CD14-positive monocyte (primary cell): ENCODE results near the gene LSM14B. TPM values are rescaled to one million over a fixed set of nuclear protein-coding genes. Genes with fewer than 3 reads are reported as not detected.

Experiments
- DNase-seq, 3 donors: peaks; one replicate each; pipeline ENCODE4 v3.0.0-alpha.2; 2011 to 2022
- H2AFZ ChIP-seq: 2 replicates; pipeline ENCODE4 v1.6.0; 2012; ENCODE audit warnings: mild to moderate bottlenecking, low read depth, low read length, inconsistent platforms; ENCODE audit not compliant: insufficient read depth, poor library complexity, severe bottlenecking
- H3K27ac ChIP-seq, 2 donors: 1 replicate in 1 of 2; 2 replicates in 1 of 2; pipeline ENCODE4 v1.5.1; 2012 to 2013; ENCODE audit warnings: low read length in 2 of 2, control low read depth in 1 of 2, inconsistent platforms in 1 of 2, low read depth in 1 of 2, mild to moderate bottlenecking in 1 of 2
- H3K27me3 ChIP-seq, 2 donors: one replicate each; pipeline versions ENCODE4 v1.6.0 to v1.6.1; 2011 to 2013; ENCODE audit warnings: low read length in 2 of 2; ENCODE audit not compliant: control insufficient read depth in 2 of 2, insufficient read depth in 2 of 2
- H3K36me3 ChIP-seq, 2 donors: replicated peaks in 1 of 2; 1 replicate in 1 of 2; 2 replicates in 1 of 2; pipeline versions ENCODE4 v1.5.1 to v1.6.1; 2012 to 2013; ENCODE audit warnings: low read length in 2 of 2, control low read depth in 1 of 2, inconsistent platforms in 1 of 2, mild to moderate bottlenecking in 1 of 2; ENCODE audit not compliant: insufficient read depth in 2 of 2, control insufficient read depth in 1 of 2
- H3K4me1 ChIP-seq, 2 donors: 1 replicate in 1 of 2; 2 replicates in 1 of 2; pipeline versions ENCODE4 v1.5.1 to v1.6.1; 2012 to 2013; ENCODE audit warnings: low read length in 2 of 2, control low read depth in 1 of 2, inconsistent platforms in 1 of 2, mild to moderate bottlenecking in 1 of 2, moderate library complexity in 1 of 2; ENCODE audit not compliant: insufficient read depth in 2 of 2, control insufficient read depth in 1 of 2
- H3K4me2 ChIP-seq: replicated peaks from 2 replicates; pipeline ENCODE3; 2012; ENCODE audit warnings: low read length, moderate library complexity, mild to moderate bottlenecking; ENCODE audit not compliant: poor library complexity, severe bottlenecking; ENCODE audit errors: extremely low read depth
- H3K4me3 ChIP-seq, 3 experiments: fragments of 200-600 bp in 1 of 3; sonication (generic) in 1 of 3; replicated peaks in 1 of 3; 1 replicate in 2 of 3; 2 replicates in 1 of 3; pipeline ENCODE4 v1.5.1; 2011 to 2013; ENCODE audit warnings: low read length in 3 of 3, mild to moderate bottlenecking in 3 of 3, control low read depth in 2 of 3, low read depth in 2 of 3, inconsistent platforms in 1 of 3, moderate library complexity in 1 of 3
- H3K79me2 ChIP-seq: 2 replicates; pipeline ENCODE4 v1.6.0; 2012; ENCODE audit warnings: mild to moderate bottlenecking, control low read depth, inconsistent platforms, low read length, moderate library complexity; ENCODE audit not compliant: insufficient read depth
- H3K9ac ChIP-seq: 2 replicates; pipeline ENCODE4 v1.6.0; 2017; ENCODE audit warnings: low read length, mild to moderate bottlenecking; ENCODE audit not compliant: insufficient read depth, poor library complexity, severe bottlenecking
- H3K9me3 ChIP-seq, 2 donors: replicated peaks in 1 of 2; 1 replicate in 1 of 2; 2 replicates in 1 of 2; pipeline versions ENCODE4 v1.5.1 to v1.6.1; 2012 to 2013; ENCODE audit warnings: low read length in 2 of 2, control low read depth in 1 of 2; ENCODE audit not compliant: control insufficient read depth in 1 of 2, insufficient read depth in 1 of 2
- H4K20me1 ChIP-seq: 2 replicates; pipeline ENCODE4 v1.6.0; 2012; ENCODE audit warnings: mild to moderate bottlenecking, low read length, control low read depth, moderate library complexity; ENCODE audit not compliant: insufficient read depth
- H3K27ac Mint-ChIP-seq, 7 donors: one replicate each; pipeline ENCODE4 v1.8.0; 2020; ENCODE audit warnings: mild to moderate bottlenecking in 7 of 7, mixed read lengths in 7 of 7, moderate library complexity in 6 of 7, inconsistent platforms in 2 of 7
- H3K27me3 Mint-ChIP-seq, 3 donors: one replicate each; pipeline ENCODE4 v1.8.0; 2021 to 2022; ENCODE audit warnings: low read depth in 3 of 3, mild to moderate bottlenecking in 3 of 3, mixed read lengths in 3 of 3, moderate library complexity in 3 of 3, inconsistent platforms in 1 of 3
- H3K36me3 Mint-ChIP-seq, 2 donors: one replicate each; pipeline ENCODE4 v1.8.0; 2020; ENCODE audit warnings: mixed read lengths in 2 of 2, inconsistent platforms in 1 of 2, mild to moderate bottlenecking in 1 of 2
- H3K4me1 Mint-ChIP-seq: one replicate; pipeline ENCODE4 v1.8.0; 2020; ENCODE audit warnings: mild to moderate bottlenecking, mixed read lengths
- H3K4me3 Mint-ChIP-seq, 2 donors: one replicate each; pipeline ENCODE4 v1.8.0; 2020; ENCODE audit warnings: mild to moderate bottlenecking in 2 of 2, mixed read lengths in 2 of 2, moderate library complexity in 1 of 2
- H3K9me3 Mint-ChIP-seq, 7 donors: one replicate each; pipeline ENCODE4 v1.8.0; 2020 to 2022; ENCODE audit warnings: mixed read lengths in 7 of 7, mild to moderate bottlenecking in 6 of 7, moderate library complexity in 6 of 7, inconsistent platforms in 2 of 7
- CTCF ChIP-seq: fragments of 200-600 bp; IDR thresholded peaks from one replicate; pipeline ENCODE4 v1.8.0; 2022; ENCODE audit warnings: antibody characterized with exemption, mild to moderate bottlenecking
- whole genome bisulfite sequencing: methylation state at CpG from one replicate; pipeline ENCODE4 v1.1.5; 2013; ENCODE audit warnings: missing lambda C conversion rate; ENCODE audit not compliant: insufficient coverage; 5-methylcytosine and 5-hydroxymethylcytosine counted together
- intact Hi-C, 2 donors: fragments of 100-400 bp; cut with micrococcal nuclease; formaldehyde crosslinking; loops; one replicate each; pipeline versions ENCODE4 v1.15.0 to v1.15.1; 2023
- polyA plus RNA-seq, 3 donors: library from polyadenylated mRNA; depleted of rRNA in 1 of 3; unstranded in 2 of 3; stranded (reverse) in 1 of 3; fragments of 300-500 nt in 2 of 3; fragments of >200 nt in 1 of 3; fragmentation: Illumina TruSeq in 2 of 3; gene quantifications; 1 replicate in 2 of 3; 2 replicates in 1 of 3; pipeline ENCODE4 v1.2.3, GENCODE V29; 2012 to 2021

LSM14B gene
- polyA plus RNA-seq, 3 donors, result 1.0 to 33.5 (median 1.4) TPM

GRCh38 chr20:62141043-62141396 lies 18.7 kb downstream of the LSM14B start:
- intact Hi-C loops, result loop anchor here (2.0 to 10.0 kb wide), 7 partner anchors 18 to 1844 kb away; partner anchors contain the start of genes LSM14B (in 1 of the 2), MTG2 (in 1 of the 2), OGFR (in 1 of the 2) and OSBPL2 (in 1 of the 2)
- Histone ChIP-seq H2AFZ (no peak overlapping the region), H4K20me1 (peaks cover 81% of the 10 kb centered on the region), H3K27me3 (no peaks in the 10 kb centered on the region), H3K4me1 (peaks cover 27 to 35% of the 10 kb centered on the region in 2 donors), H3K9ac (peak overlapping the region; percentile 88), H3K4me3 (peak overlapping the region in 1 of 3 experiments; percentile 89), H3K9me3 (no peaks in the 10 kb centered on the region), H3K36me3 (peaks cover 44 to 50% of the 10 kb centered on the region in 2 donors), H3K4me2 (peak overlapping the region; percentile 95), H3K27ac (peak overlapping the region; percentile 75 to 89), H3K79me2 (peaks cover 73% of the 10 kb centered on the region)
- Mint-ChIP-seq H3K27me3 (no peaks in the 10 kb centered on the region), H3K36me3 (peaks cover 49 to 51% of the 10 kb centered on the region in 2 donors), H3K9me3 (peaks cover 0 to 3% (median 0%) of the 10 kb centered on the region in 7 donors), H3K27ac (peak overlapping the region; percentile 90 to 97 (median 94)), H3K4me3 (peak overlapping the region; percentile 9 to 11), H3K4me1 (peaks cover 43% of the 10 kb centered on the region)
- TF ChIP-seq CTCF, result no peak
- WGBS, result 100% methylated on average over 1 of the region's 7 CpGs
- no peak for DNase-seq

GRCh38 chr20:62141397-62142251 lies 19.3 kb downstream of the LSM14B start:
- Histone ChIP-seq H4K20me1 (peaks cover 81% of the 10 kb centered on the region), H3K9ac (peak overlapping the region; percentile 88), H3K4me2 (peak overlapping the region; percentile 95), H3K4me1 (peaks cover 27 to 35% of the 10 kb centered on the region in 2 donors), H3K9me3 (no peaks in the 10 kb centered on the region), H3K79me2 (peaks cover 79% of the 10 kb centered on the region), H3K27me3 (no peaks in the 10 kb centered on the region), H2AFZ (no peak overlapping the region), H3K4me3 (peak overlapping the region; percentile 48 to 89 (median 69)), H3K36me3 (peaks cover 38 to 44% of the 10 kb centered on the region in 2 donors), H3K27ac (peak overlapping the region; percentile 75 to 89)
- peak; percentile 66 to 74 (median 73) for DNase-seq
- intact Hi-C loops, result loop anchor here (2.0 to 10.0 kb wide), 9 partner anchors 19 to 1843 kb away; partner anchors contain the start of genes LSM14B (in 1 of the 2), MTG2 (in 1 of the 2), OGFR (in 1 of the 2) and OSBPL2 (in 1 of the 2)
- peak overlapping the region; percentile 90 to 97 (median 94) for H3K27ac Mint-ChIP-seq
- H3K27me3 Mint-ChIP-seq, result no peaks in the 10 kb centered on the region
- H3K4me1 Mint-ChIP-seq, result peaks cover 42% of the 10 kb centered on the region
- TF ChIP-seq CTCF, result no peak
- WGBS, result 34% methylated on average over 3 of the region's 14 CpGs
- peak overlapping the region; percentile 86 to 94 for H3K4me3 Mint-ChIP-seq
- peaks cover 43 to 45% of the 10 kb centered on the region in 2 donors for H3K36me3 Mint-ChIP-seq
- peaks cover 0 to 3% (median 0%) of the 10 kb centered on the region in 7 donors for H3K9me3 Mint-ChIP-seq
